Fibroblast of the aortic adventitia (primary cell): ENCODE data around the gene TYK2. TPM values are rescaled to one million over a fixed set of nuclear protein-coding genes. Genes with fewer than 3 reads are reported as not detected.
"Not testable (repeated sequence)": the region's sequence is repeated elsewhere in the genome, so short reads cannot be mapped to it uniquely, and the experiment has no call there.

Experiments used
- DNase-seq: peaks from one replicate; pipeline ENCODE4 v3.0.0-alpha.2; 2010; ENCODE audit warnings: low read depth
- H3K4me3 ChIP-seq: 2 replicates; pipeline ENCODE4 v1.5.1; 2011; ENCODE audit warnings: low read depth, mild to moderate bottlenecking, control low read depth, low read length, moderate library complexity
- CTCF ChIP-seq: IDR thresholded peaks from 2 replicates; pipeline ENCODE4 v1.5.1; 2011; ENCODE audit warnings: mild to moderate bottlenecking, low read length, control low read depth, inconsistent platforms; ENCODE audit not compliant: insufficient read depth
- total RNA-seq: library from RNA; depleted of rRNA; stranded (reverse); fragments of >200 nt; gene quantifications from 2 replicates; pipeline ENCODE4 v1.2.3, GENCODE V29; 2012; ENCODE audit warnings: low replicate concordance

The TYK2 gene
- total RNA-seq, 1 donor = 51.5 TPM

- no peak overlapping the region for H3K4me3 ChIP-seq
- TF ChIP-seq CTCF = no peak
- DNase-seq = no peak
These were observed 37.8 kb upstream of the TYK2 start for GRCh38 chr19:10418235-10418484.

- DNase-seq = no peak
- H3K4me3 ChIP-seq = no peak overlapping the region
- no peak for TF ChIP-seq CTCF
These were observed 37.3 kb upstream of the TYK2 start for GRCh38 chr19:10417541-10418234.

DNA sequence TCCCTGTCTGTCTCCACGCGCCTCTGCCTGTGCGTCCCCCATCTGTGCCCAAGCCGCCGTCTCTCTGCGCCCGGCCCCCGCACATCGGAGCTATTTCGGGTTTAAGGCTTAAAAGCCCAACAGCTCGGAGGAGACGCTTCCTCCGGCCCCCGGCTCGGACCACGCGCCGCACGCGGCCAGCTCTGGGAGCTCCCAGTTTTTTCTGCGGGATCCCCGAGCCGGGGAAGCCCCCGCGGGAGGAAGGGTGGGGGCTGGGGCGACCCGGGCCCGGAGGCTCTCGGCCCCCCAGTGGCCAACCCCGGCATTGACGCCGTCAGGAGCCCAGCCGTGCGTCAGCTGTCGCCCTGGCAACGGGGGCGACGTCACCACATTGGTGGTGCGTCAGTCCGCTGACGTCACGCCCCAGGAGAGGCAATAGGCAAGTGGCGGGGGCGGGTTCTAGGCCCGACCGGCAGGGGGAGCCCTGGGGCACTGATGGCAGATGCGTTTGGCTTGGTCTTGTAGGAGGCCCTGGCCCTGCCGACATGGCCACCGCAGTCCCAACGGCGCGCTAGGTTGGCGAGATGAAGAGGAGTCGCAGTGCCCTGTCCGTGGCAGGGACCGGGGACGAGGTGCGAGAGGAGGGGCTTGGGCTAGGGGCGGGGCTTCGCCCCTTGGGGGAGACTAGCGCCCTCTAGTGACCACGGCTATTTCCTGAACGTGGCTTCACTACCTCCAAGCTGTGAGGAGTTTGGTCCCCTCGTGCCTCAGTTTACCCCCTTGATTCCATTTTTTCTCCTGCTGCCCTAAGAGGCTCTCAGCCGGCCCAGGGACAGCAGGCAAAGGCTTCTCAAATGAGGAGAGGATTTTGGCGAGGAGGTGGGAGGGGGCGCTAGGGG lies 36.2 kb upstream of the TYK2 start:
- TF ChIP-seq CTCF = peak; percentile 67
- H3K4me3 ChIP-seq = peak overlapping the region; percentile 66
- peak; percentile 85 for DNase-seq

DNA sequence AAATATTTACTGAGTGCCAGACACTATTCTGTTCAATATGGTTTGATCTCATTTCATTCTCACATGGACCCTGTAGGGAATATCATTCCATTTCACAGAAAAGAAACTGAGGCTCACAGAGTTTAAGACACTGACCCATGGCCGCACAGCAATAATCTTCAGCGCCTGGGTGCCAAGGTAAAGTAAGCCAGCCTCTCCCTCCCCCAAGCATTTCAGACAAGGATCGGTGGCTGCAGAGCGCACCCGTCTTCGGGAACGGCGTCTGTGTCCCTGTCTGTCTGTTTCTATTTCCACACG lies 35.7 kb upstream of the TYK2 start:
- TF ChIP-seq CTCF = no peak
- H3K4me3 ChIP-seq = peak overlapping the region; percentile 66

GRCh38 chr19:10412257-10412977 lies 32.0 kb upstream of the TYK2 start:
- no peak for TF ChIP-seq CTCF
- DNase-seq = no peak
- no peak overlapping the region for H3K4me3 ChIP-seq

More for the DNA sequence above, 35.7 kb upstream of the TYK2 start:
- DNase-seq = no peak

DNA sequence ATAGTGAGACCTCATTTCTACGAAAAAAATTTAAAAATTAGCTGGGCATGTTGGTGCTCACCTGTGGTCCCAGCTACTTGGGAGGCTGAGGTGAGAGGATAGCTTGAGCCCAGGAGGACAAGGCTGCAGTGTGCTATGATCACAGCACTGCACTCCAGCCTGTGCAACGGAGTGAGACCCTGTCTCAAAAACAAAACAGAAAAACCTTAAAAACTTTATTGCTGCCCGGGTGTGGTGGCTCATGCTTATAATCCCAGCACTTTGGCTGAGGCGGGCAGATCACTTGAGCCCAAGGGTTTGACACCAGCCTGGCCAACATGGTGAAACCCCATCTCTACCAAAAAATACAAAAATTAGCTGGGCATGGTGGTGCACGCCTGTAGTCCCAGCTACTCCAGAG lies 30.9 kb upstream of the TYK2 start:
- not testable (repeated sequence) for H3K4me3 ChIP-seq, DNase-seq
